LNCaP clone FGC (cell line): ENCODE results near the gene CDH3.
"Not testable (repeated sequence)": the region's sequence is repeated elsewhere in the genome, so short reads cannot be mapped to it uniquely, and the experiment has no call there.

Source experiments
- DNase-seq: peaks from one replicate; pipeline ENCODE4 v3.0.0-alpha.2; 2011; ENCODE audit warnings: low read depth
- H3K4me3 ChIP-seq: 2 replicates; pipeline ENCODE4 v1.5.1; 2011; ENCODE audit warnings: mild to moderate bottlenecking, low read depth, low read length, control low read depth
- CTCF ChIP-seq: IDR thresholded peaks from 2 replicates; pipeline ENCODE4 v1.5.1; 2012; ENCODE audit warnings: mild to moderate bottlenecking; ENCODE audit not compliant: control insufficient read depth, insufficient read depth; ENCODE audit errors: extremely low read depth

CDH3 gene

GRCh38 chr16:68710211-68710610 lies 65.1 kb downstream of the CDH3 start:
- TF ChIP-seq CTCF = no peak
- no peak overlapping the region for H3K4me3 ChIP-seq
- DNase-seq = no peak

DNA sequence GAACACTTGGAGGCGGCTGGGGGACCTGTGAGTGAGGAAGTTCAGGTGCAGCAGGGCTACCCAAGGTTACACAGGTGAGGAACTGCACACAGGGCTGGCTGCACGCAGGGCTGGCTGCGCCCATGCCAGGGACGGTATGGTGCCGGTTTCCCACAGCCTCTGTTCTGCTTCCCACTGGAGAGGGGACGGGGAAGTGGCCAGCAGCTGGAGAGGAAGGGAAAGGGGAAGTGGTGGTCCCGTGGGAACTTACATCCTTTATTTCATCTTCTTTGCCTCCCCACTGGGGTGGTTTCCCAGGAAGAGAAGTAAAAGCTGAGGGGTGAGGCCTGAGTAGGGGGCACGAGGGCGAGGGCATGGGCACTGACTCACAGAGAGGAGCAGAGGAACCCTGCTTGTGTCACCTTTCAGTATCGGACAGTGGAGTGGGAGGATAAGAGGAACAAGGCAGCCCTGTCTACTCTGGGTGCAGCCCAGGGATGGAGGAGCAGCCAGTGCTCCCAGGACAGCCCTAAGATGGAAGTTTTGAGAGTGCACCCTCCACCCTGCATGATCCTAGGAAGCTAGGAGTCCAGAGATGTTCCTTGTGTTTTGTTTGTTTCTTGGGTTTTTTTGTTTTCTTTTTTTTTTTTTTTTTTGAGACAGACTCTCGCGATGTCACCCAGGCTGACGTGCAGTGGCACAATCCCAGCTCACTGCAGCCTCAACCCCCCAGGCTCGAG lies 66.5 kb downstream of the CDH3 start:
- no peak for TF ChIP-seq CTCF
- H3K4me3 ChIP-seq = no peak overlapping the region
- no peak for DNase-seq

- TF ChIP-seq CTCF = no peak
- no peak overlapping the region for H3K4me3 ChIP-seq
- no peak for DNase-seq
These were observed 68.3 kb downstream of the CDH3 start for GRCh38 chr16:68713361-68713760.

- no peak for TF ChIP-seq CTCF
- no peak overlapping the region for H3K4me3 ChIP-seq
- DNase-seq = no peak
These were observed 70.4 kb downstream of the CDH3 start for GRCh38 chr16:68715471-68715870.

DNA sequence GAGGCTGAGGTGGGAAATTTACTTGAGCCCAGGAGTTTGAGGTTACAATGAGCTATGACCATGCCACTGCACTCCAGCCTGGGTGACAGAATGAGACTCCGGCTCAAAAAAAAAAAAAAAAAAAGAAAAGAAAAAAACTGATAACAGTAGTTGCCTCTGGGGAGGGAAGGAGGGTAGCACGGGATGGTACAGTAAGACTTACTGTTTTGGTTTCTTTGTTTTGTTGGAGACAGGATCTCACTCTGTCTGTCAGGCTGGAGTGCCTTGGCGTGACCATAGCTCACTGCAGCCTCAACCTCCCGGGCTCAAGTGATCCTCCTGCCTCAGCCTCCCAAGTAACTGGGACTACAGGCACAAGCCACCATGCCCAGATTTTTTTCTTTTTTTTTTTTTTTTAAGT lies 71.4 kb downstream of the CDH3 start:
- not testable (repeated sequence) for DNase-seq, H3K4me3 ChIP-seq

- TF ChIP-seq CTCF = no peak
- DNase-seq = no peak
These were observed 72.6 kb downstream of the CDH3 start for GRCh38 chr16:68717684-68718083.

DNA sequence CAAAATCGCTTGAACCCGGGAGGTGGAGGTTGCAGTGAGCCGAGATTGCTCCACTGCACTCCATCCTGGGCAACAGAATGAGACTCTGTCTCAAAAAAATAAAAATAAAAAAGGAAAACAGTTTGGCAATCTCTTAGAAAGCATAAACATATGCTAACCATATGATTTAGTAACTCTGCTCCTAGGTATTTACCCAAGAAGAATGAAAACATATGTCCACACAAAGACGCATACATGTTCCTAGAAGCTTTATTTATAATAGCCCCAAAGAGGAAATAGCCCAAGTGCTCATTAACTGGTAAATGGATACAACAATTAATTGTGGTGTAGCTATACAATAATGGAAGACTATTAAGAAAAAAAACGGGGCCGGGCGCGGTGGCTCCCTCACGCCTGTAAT lies 73.5 kb downstream of the CDH3 start:
- no peak for TF ChIP-seq CTCF
- no peak for DNase-seq
- H3K4me3 ChIP-seq = no peak overlapping the region

More at GRCh38 chr16:68717684-68718083, 72.6 kb downstream of the CDH3 start:
- H3K4me3 ChIP-seq = no peak overlapping the region
